Colonic mucosa (tissue), 4 donors: ENCODE results near the gene UNC13C. TPM values are rescaled to one million over a fixed set of nuclear protein-coding genes. Genes with fewer than 3 reads are reported as not detected.

Experiments used
- DNase-seq: peaks from one replicate; pipeline ENCODE4 v3.0.0-alpha.2; 2020
- H3K27ac ChIP-seq: fragments of 200-600 bp; one replicate; pipeline ENCODE4 v1.8.0; 2021
- H3K27me3 ChIP-seq: fragments of 200-600 bp; one replicate; pipeline ENCODE4 v1.8.0; 2021
- H3K36me3 ChIP-seq: fragments of 200-600 bp; one replicate; pipeline ENCODE4 v1.8.0; 2021
- H3K4me1 ChIP-seq: fragments of 200-600 bp; one replicate; pipeline ENCODE4 v1.8.0; 2021; ENCODE audit warnings: mild to moderate bottlenecking
- H3K4me3 ChIP-seq: fragments of 200-600 bp; one replicate; pipeline ENCODE4 v1.8.0; 2021
- H3K9ac ChIP-seq, 2 donors: one replicate each; pipeline ENCODE4 v1.7.0; 2013; ENCODE audit warnings: control low read depth in 2 of 2, low read depth in 2 of 2, low read length in 2 of 2
- H3K9me3 ChIP-seq: fragments of 200-600 bp; one replicate; pipeline ENCODE4 v1.8.0; 2021
- intact Hi-C: fragments of 100-400 bp; cut with DNase I; formaldehyde crosslinking; loops from one replicate; pipeline ENCODE4 v1.14.1; 2022
- total RNA-seq, 2 donors: library from RNA; stranded (reverse); fragmentation: NEBNext Ultra II Directional in 1 of 2; extraction: Animal tissue kit (Norgen Biotek cat#: 25700) in 1 of 2; gene quantifications; one replicate each; pipeline ENCODE4 v1.2.1, GENCODE V29; 2021
- TF ChIP-seq, protein P1 (sequence below): fragments of 200-600 bp; IDR thresholded peaks from one replicate; pipeline ENCODE4 v1.8.0; 2022; ENCODE audit warnings: antibody characterized with exemption, mild to moderate bottlenecking
- donor health status: healthy.
- donor health status: DM: no; HTN: no; CAD: no.
- donor health status: DM: no; HTN: no; CAD: no.

Gene UNC13C
- total RNA-seq, 2 donors from 2014 or later, result 0.05 to 0.13 TPM

DNA sequence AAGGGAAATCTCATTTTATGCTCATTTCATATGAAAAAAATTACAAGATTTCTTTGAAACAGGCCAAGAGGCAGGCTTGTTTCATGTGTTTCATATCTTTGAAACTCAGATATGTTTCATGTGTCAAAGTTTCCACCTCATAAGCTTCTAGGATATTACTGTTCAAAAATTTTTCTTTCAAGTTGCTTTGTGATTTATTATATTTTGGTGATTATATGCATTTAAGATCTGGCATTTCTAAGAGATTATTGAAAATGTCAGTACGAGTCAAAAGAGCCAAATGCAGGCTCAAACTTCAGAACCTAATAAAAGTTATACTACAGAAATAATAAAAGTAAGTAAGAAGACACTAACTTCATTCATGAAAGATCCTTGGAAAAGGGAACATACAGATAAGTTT lies 590.1 kb downstream of the UNC13C start:
- Histone ChIP-seq H3K9ac (no peak overlapping the region), H3K27ac (no peak overlapping the region), H3K36me3 (no peaks in the 10 kb centered on the region), H3K9me3 (no peaks in the 10 kb centered on the region), H3K4me3 (no peak overlapping the region), H3K4me1 (no peaks in the 10 kb centered on the region), H3K27me3 (no peaks in the 10 kb centered on the region)
- intact Hi-C loops, result no loop called here
- no peak for DNase-seq
- TF ChIP-seq, protein P1, sequence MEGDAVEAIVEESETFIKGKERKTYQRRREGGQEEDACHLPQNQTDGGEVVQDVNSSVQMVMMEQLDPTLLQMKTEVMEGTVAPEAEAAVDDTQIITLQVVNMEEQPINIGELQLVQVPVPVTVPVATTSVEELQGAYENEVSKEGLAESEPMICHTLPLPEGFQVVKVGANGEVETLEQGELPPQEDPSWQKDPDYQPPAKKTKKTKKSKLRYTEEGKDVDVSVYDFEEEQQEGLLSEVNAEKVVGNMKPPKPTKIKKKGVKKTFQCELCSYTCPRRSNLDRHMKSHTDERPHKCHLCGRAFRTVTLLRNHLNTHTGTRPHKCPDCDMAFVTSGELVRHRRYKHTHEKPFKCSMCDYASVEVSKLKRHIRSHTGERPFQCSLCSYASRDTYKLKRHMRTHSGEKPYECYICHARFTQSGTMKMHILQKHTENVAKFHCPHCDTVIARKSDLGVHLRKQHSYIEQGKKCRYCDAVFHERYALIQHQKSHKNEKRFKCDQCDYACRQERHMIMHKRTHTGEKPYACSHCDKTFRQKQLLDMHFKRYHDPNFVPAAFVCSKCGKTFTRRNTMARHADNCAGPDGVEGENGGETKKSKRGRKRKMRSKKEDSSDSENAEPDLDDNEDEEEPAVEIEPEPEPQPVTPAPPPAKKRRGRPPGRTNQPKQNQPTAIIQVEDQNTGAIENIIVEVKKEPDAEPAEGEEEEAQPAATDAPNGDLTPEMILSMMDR, result no peak

DNA sequence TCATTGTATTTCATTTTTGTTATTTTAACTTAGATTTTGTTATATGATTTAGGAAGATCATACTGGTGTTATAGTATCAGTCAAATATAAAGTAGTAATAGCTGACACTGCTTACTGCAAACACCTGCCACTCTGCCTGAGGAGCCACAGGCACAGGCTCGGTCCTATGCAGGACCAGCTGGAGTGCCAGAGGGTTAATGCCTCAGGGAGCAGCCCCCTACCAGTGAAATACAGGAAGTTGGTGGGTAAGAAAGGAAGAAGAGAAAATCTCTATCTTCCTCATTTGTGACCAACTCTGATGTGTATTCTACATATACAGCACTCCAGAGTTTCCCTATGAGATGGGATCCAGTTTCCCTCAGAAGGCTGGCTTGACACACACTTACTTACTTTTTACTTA lies 593.3 kb downstream of the UNC13C start:
- no peak overlapping the region for H3K27ac ChIP-seq
- H3K4me3 ChIP-seq, result no peak overlapping the region
- H3K36me3 ChIP-seq, result no peaks in the 10 kb centered on the region
- DNase-seq, result no peak
- intact Hi-C loops, result no loop called here
- no peaks in the 10 kb centered on the region for H3K4me1 ChIP-seq
- TF ChIP-seq, protein P1, result no peak
- H3K27me3 ChIP-seq, result no peaks in the 10 kb centered on the region
- no peak overlapping the region for H3K9ac ChIP-seq
- H3K9me3 ChIP-seq, result no peaks in the 10 kb centered on the region

DNA sequence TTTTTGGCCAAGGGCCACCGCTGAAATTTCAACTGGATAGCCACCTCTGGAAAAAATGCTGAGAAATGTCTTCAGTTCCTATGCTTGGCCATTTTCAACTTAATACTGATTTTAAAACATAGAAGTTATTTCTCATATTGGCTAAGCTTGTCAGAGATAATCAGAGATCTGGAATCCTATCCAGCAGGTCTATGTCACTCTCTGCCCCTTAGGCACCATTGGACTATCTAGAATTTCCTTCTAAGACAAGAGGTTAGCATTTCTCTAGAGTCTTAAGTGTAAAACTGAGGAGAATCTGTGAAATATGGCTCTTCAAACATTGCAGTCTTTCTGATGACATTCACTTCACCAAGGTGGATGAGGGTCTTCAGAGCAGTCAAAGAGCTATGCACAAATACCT lies 597.3 kb downstream of the UNC13C start:
- TF ChIP-seq, protein P1, result no peak
- Histone ChIP-seq H3K36me3 (no peaks in the 10 kb centered on the region), H3K4me3 (no peak overlapping the region), H3K4me1 (no peaks in the 10 kb centered on the region), H3K9me3 (no peaks in the 10 kb centered on the region), H3K27me3 (no peaks in the 10 kb centered on the region), H3K27ac (no peak overlapping the region), H3K9ac (no peak overlapping the region)
- DNase-seq, result no peak
- intact Hi-C loops, result no loop called here

DNA sequence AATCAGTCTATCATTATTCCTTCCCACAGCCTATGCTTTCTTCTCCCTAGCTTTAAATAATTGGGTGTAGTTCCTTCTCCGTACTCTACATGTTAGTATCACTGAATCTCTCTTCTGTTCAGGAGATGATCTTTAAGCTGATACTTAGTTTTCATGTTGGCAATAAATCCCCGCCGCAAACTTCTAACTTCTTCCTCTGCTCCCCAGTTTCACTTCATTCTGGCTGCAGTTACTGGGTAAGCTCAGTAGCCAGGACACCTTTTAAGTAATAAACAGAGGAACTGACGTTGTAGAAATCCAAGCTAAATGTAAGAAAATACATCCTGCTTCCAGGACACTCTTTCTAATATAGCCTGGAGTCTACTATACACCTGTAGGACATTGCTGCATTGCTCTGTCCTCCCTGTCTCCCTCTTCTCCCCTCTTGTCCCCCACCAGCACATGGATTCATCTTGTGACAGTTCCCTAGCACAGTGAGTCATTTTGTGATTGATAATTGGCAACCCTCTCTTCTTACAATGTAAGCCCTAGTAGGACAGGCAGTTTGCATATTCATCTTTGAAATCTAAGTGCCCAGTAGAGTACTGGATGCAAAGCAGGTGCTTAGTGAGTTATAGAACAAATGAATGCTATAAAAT lies 598.2 kb downstream of the UNC13C start:
- intact Hi-C loops, result no loop called here

DNA sequence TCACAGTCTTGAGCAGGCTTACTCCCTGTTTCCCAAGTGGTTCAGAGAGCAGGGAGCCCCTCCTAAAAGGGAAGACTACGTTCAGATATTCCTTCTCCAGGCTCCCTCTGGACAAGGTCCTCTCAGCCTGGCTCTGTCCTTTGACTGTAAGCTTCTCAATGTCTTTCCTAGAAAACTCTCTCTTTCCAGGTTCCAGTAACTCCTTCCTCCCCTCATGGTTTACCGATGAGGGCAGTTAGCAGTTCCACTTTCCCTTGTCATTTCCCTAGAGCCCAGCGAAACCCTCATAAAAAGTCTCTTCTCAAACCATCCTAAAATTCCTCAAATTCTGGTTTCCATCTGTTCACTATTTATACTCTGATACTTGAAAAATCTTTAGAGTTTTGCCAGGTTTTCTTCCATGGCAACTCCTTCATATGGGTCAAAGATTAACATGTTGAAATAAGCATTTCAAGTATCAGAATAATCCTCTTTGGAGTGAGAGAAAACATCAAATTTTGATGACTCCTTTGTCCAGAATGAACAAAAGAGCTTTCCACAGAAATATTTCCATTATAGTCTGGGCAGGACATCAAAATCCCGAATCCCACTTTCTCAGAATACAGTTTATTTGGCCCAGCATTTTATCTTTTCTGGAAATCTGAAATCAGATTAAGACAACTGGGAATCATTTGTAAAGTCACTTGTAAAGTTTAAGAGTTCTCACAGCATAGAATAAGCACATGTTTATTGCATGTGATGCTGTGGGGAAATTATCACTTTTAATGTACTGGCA lies 599.4 kb downstream of the UNC13C start:
- no peak for DNase-seq
- intact Hi-C loops, result no loop called here
- Histone ChIP-seq H3K4me1 (no peaks in the 10 kb centered on the region), H3K4me3 (no peak overlapping the region), H3K27ac (no peak overlapping the region), H3K9me3 (no peaks in the 10 kb centered on the region), H3K9ac (no peak overlapping the region), H3K27me3 (no peaks in the 10 kb centered on the region), H3K36me3 (no peaks in the 10 kb centered on the region)
- TF ChIP-seq, protein P1, result no peak

More for the DNA sequence above, 598.2 kb downstream of the UNC13C start:
- H3K27ac ChIP-seq, result no peak overlapping the region
- DNase-seq, result no peak
- no peak overlapping the region for H3K4me3 ChIP-seq
- H3K36me3 ChIP-seq, result no peaks in the 10 kb centered on the region
- no peaks in the 10 kb centered on the region for H3K9me3 ChIP-seq
- H3K27me3 ChIP-seq, result no peaks in the 10 kb centered on the region
- TF ChIP-seq, protein P1, result no peak
- H3K9ac ChIP-seq, result no peak overlapping the region
- H3K4me1 ChIP-seq, result no peaks in the 10 kb centered on the region
